Measurements from ENCODE around the gene TPM1. TPM values are rescaled to one million over a fixed set of nuclear protein-coding genes. Genes with fewer than 3 reads are reported as not detected.

Gene TPM1
- total and polyA plus RNA-seq, 2 of the 4 experiments (the other 2 are of a cell fraction): 661 to 1,623 TPM

- dilution Hi-C loops (cut with HindIII; ENCODE audit: low sequenced_read_pairs, unreplicated experiment): no loop called here
- H3K36me3 ChIP-seq (ENCODE audit: control insufficient read depth, insufficient read depth, low read length): no peaks in the 10 kb centered on the region
- H2BK20ac ChIP-seq (ENCODE audit: low read depth, low read length): peak overlapping the region; percentile 75
- ChIA-PET CTCF (no interaction called here), POLR2A (ENCODE audit: unreplicated experiment) (no interaction called here)
- no peak overlapping the region for H3K9ac ChIP-seq (ENCODE audit: low read depth, low read length)
- 0 out of 2 replicates have a peak overlapping the region, but pooled peaks have one; percentile 9 for H3K23ac ChIP-seq (ENCODE audit: low read depth, low read length)
- H3K27ac ChIP-seq (ENCODE audit: insufficient read depth, low read length): no peak overlapping the region; the same call in 1 of the 2 replicates
- H3K18ac ChIP-seq (ENCODE audit: low read depth, low read length): peak overlapping the region; percentile 66; the same call in 1 of the 2 replicates
- no peaks in the 10 kb centered on the region for H3K9me3 ChIP-seq (ENCODE audit: control insufficient read depth, insufficient read depth, low read length)
- no peak overlapping the region for H3K4me2 ChIP-seq (ENCODE audit: low read depth, low read length)
- 100% methylated on average over 1 of the region's 2 CpGs; no CpG with 5 or more reads in 1 of the 2 experiments for WGBS, 2 experiments (ENCODE audit: extremely low coverage in 2 of 2, insufficient read length in 1 of 2)
- TF ChIP-seq CTCF (conservative IDR thresholded peaks at IDR 0.05; ENCODE audit: low read depth, low read length) (no peak), SMC3 (IDR thresholded peaks at IDR 0.05; ENCODE audit: low read depth, low read length) (no peak), NFE2L2 (IDR thresholded peaks at IDR 0.05; ENCODE audit: low read depth, low read length) (no peak), CHD1 (IDR thresholded peaks at IDR 0.05; ENCODE audit: low read depth, low read length) (no peak), CEBPB (IDR thresholded peaks at IDR 0.05; ENCODE audit: low read depth, low read length) (no peak), RFX5 (IDR thresholded peaks at IDR 0.05; ENCODE audit: low read depth, low read length) (no peak), ELK1 (IDR thresholded peaks at IDR 0.05; ENCODE audit: borderline replicate concordance, low read depth, low read length) (no peak), MAFK (IDR thresholded peaks at IDR 0.05; ENCODE audit: low read depth, low read length) (no peak)
- H3K14ac ChIP-seq (replicated peaks; ENCODE audit: low read depth, low read length): peak overlapping the region; percentile 10; the same call in 1 of the 2 replicates
- H3K27me3 ChIP-seq (ENCODE audit: control insufficient read depth, insufficient read depth, low read length): no peaks in the 10 kb centered on the region
- peaks cover 0 to 11% of the 10 kb centered on the region in 2 experiments; a peak in 1 of 4 replicates for H3K79me1 ChIP-seq (ENCODE audit: low read depth in 1 of 2, low read length in 2 of 2)
- DNase-seq: no peak
- peak overlapping the region; percentile 76; the same call in 2 of the 3 replicates for H2BK15ac ChIP-seq (ENCODE audit: low read depth, low read length)
- H3K4me3 ChIP-seq (ENCODE audit: insufficient read depth, low read depth, low read length): no peak overlapping the region
- peak overlapping the region; percentile 64 for H4K91ac ChIP-seq (ENCODE audit: insufficient read depth, low read depth, low read length)
- peak overlapping the region; percentile 88 for H2BK120ac ChIP-seq (ENCODE audit: low read depth, low read length)
- H4K8ac ChIP-seq (ENCODE audit: low read depth in 2 of 2, low read length in 2 of 2): no peak overlapping the region
- peaks cover 35% of the 10 kb centered on the region for H3K9me1 ChIP-seq (ENCODE audit: insufficient read depth, low read length)
- H2AK5ac ChIP-seq (ENCODE audit: low read depth, low read length): peak overlapping the region; percentile 98
- H2AK9ac ChIP-seq (replicated peaks; ENCODE audit: low read depth, low read length, poor library complexity): peak overlapping the region; percentile 19
- H2BK5ac ChIP-seq (ENCODE audit: low read depth, low read length, poor library complexity, severe bottlenecking): no peak overlapping the region
- H4K5ac ChIP-seq (ENCODE audit: low read depth, low read length): no peak overlapping the region
- H3K4me1 ChIP-seq (ENCODE audit: control insufficient read depth, insufficient read depth, low read length): peaks cover 24% of the 10 kb centered on the region
- H3K56ac ChIP-seq (ENCODE audit: extremely low read depth, insufficient read depth, low read length): no peak overlapping the region
- peaks cover 10% of the 10 kb centered on the region; the same call in 1 of the 2 replicates for H4K20me1 ChIP-seq (ENCODE audit: insufficient read depth, low read length)
- H2AFZ ChIP-seq (replicated peaks; ENCODE audit: low read length, poor library complexity): no peak overlapping the region
- in situ Hi-C loops (cut with MboI; ENCODE audit: low sequenced_read_pairs): no loop called here
- BruUV-seq (replicated peaks): no TSS peak
- no peak for ATAC-seq (ENCODE audit: low read depth)
- intact Hi-C loops (cut with micrococcal nuclease): loop anchor here (2.0 to 5.0 kb wide), 2 partner anchors 45 to 89 kb away; no protein-coding TSS in a partner anchor
- peak overlapping the region; percentile 44 for H3K4ac ChIP-seq (ENCODE audit: low read depth, low read length)
Measured at GRCh38 chr15:63022181-63022580, 20.4 kb upstream of the TPM1 start.
